Progenitor cell of endocrine pancreas (in vitro differentiated cells): ENCODE measurements around the gene MRPL51. TPM values are rescaled to one million over a fixed set of nuclear protein-coding genes. Genes with fewer than 3 reads are reported as not detected.
A peak's percentile ranks its signal among the peaks of the same experiment; 100 is the strongest.

ENCODE experiments used
- DNase-seq: peaks from one replicate; pipeline ENCODE4 v3.0.0; 2021; ENCODE audit warnings: low spot score; ENCODE audit not compliant: unreplicated experiment
- H3K27ac Mint-ChIP-seq: 2 replicates; pipeline ENCODE4 v1.8.0; 2021; ENCODE audit warnings: mild to moderate bottlenecking, moderate library complexity, mixed read lengths
- H3K27me3 Mint-ChIP-seq: 2 replicates; pipeline ENCODE4 v1.8.0; 2021; ENCODE audit warnings: mixed read lengths
- H3K36me3 Mint-ChIP-seq: 2 replicates; pipeline ENCODE4 v1.8.0; 2022; ENCODE audit warnings: mixed read lengths; ENCODE audit not compliant: insufficient read depth
- H3K4me1 Mint-ChIP-seq: 2 replicates; pipeline ENCODE4 v1.8.0; 2021; ENCODE audit warnings: low read depth, mixed read lengths
- H3K4me3 Mint-ChIP-seq: 2 replicates; pipeline ENCODE4 v1.8.0; 2021; ENCODE audit warnings: low read depth, mild to moderate bottlenecking, moderate library complexity, mixed read lengths
- H3K9me3 Mint-ChIP-seq: 2 replicates; pipeline ENCODE4 v1.8.0; 2021; ENCODE audit warnings: low read depth, mixed read lengths
- total RNA-seq: library from RNA; stranded (reverse); gene quantifications from 2 replicates; pipeline ENCODE4 v1.2.1, GENCODE V29; 2021
- TF ChIP-seq, protein P1 (sequence below): fragments of 200-600 bp; sonication (generic); IDR thresholded peaks from one replicate; pipeline ENCODE4 v1.5.0; 2021; ENCODE audit warnings: antibody characterized with exemption, mild to moderate bottlenecking; ENCODE audit not compliant: unreplicated experiment

The MRPL51 gene
- total RNA-seq, 1 donor from 2014 or later: 279 TPM

DNA sequence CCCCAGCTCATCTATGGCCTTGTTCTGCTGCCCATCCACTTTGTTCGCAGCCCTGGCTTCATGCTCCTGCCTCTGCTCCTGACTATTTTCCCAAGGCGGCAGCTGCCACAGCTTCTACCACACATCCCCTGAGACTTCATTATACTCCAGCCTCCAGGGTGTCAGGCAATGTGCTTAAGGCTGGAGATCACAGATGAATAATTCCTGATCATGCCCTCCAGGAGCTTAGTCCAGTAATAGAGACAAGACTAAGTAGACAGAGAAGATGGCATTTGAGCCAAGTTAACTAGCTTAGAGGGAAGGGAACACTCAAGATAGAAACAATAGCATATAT lies 34.1 kb downstream of the MRPL51 start:
- Mint-ChIP-seq H3K27me3 (no peaks in the 10 kb centered on the region), H3K27ac (no peak overlapping the region), H3K4me1 (no peaks in the 10 kb centered on the region), H3K36me3 (no peaks in the 10 kb centered on the region), H3K4me3 (no peak overlapping the region), H3K9me3 (no peaks in the 10 kb centered on the region)
- DNase-seq: no peak
- TF ChIP-seq, protein P1, sequence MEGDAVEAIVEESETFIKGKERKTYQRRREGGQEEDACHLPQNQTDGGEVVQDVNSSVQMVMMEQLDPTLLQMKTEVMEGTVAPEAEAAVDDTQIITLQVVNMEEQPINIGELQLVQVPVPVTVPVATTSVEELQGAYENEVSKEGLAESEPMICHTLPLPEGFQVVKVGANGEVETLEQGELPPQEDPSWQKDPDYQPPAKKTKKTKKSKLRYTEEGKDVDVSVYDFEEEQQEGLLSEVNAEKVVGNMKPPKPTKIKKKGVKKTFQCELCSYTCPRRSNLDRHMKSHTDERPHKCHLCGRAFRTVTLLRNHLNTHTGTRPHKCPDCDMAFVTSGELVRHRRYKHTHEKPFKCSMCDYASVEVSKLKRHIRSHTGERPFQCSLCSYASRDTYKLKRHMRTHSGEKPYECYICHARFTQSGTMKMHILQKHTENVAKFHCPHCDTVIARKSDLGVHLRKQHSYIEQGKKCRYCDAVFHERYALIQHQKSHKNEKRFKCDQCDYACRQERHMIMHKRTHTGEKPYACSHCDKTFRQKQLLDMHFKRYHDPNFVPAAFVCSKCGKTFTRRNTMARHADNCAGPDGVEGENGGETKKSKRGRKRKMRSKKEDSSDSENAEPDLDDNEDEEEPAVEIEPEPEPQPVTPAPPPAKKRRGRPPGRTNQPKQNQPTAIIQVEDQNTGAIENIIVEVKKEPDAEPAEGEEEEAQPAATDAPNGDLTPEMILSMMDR: no peak

DNA sequence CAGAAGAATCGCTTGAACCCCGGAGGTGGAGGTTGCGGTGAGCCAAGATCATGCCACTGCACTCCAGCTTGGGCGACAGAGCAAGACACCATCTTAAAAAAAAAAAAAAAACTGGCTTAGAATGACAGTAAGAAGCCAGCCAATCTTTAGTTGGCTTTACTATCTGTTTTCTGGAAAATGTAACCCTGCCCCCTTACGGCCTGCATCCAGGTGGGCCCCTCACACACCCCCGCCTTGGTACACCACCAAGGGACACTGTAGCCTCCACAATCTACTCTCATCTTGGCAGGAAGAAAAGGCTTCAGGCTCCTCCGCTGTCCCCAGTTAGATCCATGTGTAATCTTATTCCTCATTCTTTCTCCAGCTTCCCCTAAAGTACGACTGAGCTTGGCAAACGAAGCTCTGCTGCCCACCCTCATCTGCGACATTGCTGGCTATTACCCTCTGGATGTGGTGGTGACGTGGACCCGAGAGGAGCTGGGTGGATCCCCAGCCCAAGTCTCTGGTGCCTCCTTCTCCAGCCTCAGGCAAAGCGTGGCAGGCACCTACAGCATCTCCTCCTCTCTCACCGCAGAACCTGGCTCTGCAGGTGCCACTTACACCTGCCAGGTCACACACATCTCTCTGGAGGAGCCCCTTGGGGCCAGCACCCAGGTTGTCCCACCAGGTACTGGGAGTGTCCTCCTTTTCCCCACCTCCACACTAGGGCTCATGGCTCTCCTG lies 34.6 kb downstream of the MRPL51 start:
- Mint-ChIP-seq H3K36me3 (no peaks in the 10 kb centered on the region), H3K9me3 (no peaks in the 10 kb centered on the region), H3K27ac (no peak overlapping the region), H3K4me1 (no peaks in the 10 kb centered on the region), H3K4me3 (no peak overlapping the region), H3K27me3 (no peaks in the 10 kb centered on the region)
- TF ChIP-seq, protein P1: no peak
- DNase-seq: no peak

DNA sequence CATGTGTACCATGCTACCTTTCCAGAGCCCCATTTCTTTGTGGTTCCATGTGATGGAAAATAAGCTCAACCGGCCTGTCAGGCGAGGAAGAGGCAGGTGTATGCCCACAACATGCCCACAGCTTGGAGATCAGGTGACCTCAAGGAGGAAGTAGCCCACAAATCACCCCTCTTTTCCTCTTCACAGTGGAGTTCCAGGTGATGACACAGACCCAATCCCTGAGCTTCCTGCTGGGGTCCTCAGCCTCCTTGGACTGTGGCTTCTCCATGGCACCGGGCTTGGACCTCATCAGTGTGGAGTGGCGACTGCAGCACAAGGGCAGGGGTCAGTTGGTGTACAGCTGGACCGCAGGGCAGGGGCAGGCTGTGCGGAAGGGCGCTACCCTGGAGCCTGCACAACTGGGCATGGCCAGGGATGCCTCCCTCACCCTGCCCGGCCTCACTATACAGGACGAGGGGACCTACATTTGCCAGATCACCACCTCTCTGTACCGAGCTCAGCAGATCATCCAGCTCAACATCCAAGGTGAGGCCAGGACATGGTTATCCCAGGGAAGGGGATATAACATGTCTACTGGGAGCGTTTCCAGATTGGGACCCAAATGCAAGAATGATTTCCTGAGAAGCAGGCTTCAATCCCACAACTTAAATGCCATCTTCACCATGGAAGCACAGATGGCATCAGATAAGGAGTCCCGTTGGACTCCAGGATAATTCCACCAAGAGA lies 35.7 kb downstream of the MRPL51 start:
- no peaks in the 10 kb centered on the region for H3K9me3 Mint-ChIP-seq
- peaks cover 3% of the 10 kb centered on the region for H3K4me1 Mint-ChIP-seq
- H3K27ac Mint-ChIP-seq: no peak overlapping the region
- H3K4me3 Mint-ChIP-seq: no peak overlapping the region
- TF ChIP-seq, protein P1: no peak
- no peaks in the 10 kb centered on the region for H3K36me3 Mint-ChIP-seq
- DNase-seq: no peak
- H3K27me3 Mint-ChIP-seq: no peaks in the 10 kb centered on the region

DNA sequence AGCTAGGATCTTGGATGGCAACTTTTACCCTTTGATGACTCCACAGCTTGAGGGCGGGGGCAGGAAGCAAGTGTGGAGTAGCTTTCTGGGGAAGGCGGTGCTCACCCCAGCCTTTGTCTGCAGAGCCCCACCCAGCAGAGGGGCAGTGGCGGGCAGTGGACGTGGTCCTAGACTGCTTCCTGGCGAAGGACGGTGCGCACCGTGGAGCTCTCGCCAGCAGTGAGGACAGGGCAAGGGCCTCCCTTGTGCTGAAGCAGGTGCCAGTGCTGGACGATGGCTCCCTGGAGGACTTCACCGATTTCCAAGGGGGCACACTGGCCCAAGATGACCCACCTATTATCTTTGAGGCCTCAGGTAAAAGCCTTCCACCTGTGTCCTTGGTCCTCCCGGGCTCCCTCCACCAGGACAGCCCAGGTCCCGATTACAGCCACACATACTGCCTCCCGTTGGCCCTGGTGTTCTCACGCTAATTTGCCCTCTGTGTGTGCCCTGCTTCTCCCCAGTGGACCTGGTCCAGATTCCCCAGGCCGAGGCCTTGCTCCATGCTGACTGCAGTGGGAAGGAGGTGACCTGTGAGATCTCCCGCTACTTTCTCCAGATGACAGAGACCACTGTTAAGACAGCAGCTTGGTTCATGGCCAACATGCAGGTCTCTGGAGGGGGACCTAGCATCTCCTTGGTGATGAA lies 40.0 kb downstream of the MRPL51 start:
- Mint-ChIP-seq H3K27ac (peak overlapping the region; percentile 89), H3K4me3 (no peak overlapping the region)
- DNase-seq: no peak

More for the DNA sequence above, 40.0 kb downstream of the MRPL51 start:
- H3K36me3 Mint-ChIP-seq: no peaks in the 10 kb centered on the region
- TF ChIP-seq, protein P1: no peak
- peaks cover 24% of the 10 kb centered on the region for H3K4me1 Mint-ChIP-seq
- no peaks in the 10 kb centered on the region for H3K9me3 Mint-ChIP-seq
- H3K27me3 Mint-ChIP-seq: no peaks in the 10 kb centered on the region
